Measurements from ENCODE around the gene CLRN3.

Gene CLRN3

GRCh38 chr10:127921753-127922145, 29.0 kb upstream of the CLRN3 start:
- no peak for ATAC-seq
- TF ChIP-seq CSDC2 (CRISPR knock-in tag; IDR thresholded peaks at IDR 0.05) (no peak), PPARA (CRISPR knock-in tag; IDR thresholded peaks at IDR 0.05; ENCODE audit: borderline replicate concordance) (no peak), SNAI2 (CRISPR knock-in tag; IDR thresholded peaks at IDR 0.05) (no peak), OSR1 (CRISPR knock-in tag; IDR thresholded peaks at IDR 0.05) (no peak), TOX (CRISPR knock-in tag; IDR thresholded peaks at IDR 0.05; ENCODE audit: borderline replicate concordance) (no peak), CREB5 (CRISPR knock-in tag; IDR thresholded peaks at IDR 0.05; ENCODE audit: low read depth) (no peak), ZNF8 (CRISPR knock-in tag; IDR thresholded peaks at IDR 0.05) (no peak), BACH2 (CRISPR knock-in tag; IDR thresholded peaks at IDR 0.05; ENCODE audit: borderline replicate concordance) (no peak), ZFP30 (CRISPR knock-in tag; IDR thresholded peaks at IDR 0.05) (no peak), ESRRG (CRISPR knock-in tag; IDR thresholded peaks at IDR 0.05) (no peak)
- TF ChIP-seq, protein P1, sequence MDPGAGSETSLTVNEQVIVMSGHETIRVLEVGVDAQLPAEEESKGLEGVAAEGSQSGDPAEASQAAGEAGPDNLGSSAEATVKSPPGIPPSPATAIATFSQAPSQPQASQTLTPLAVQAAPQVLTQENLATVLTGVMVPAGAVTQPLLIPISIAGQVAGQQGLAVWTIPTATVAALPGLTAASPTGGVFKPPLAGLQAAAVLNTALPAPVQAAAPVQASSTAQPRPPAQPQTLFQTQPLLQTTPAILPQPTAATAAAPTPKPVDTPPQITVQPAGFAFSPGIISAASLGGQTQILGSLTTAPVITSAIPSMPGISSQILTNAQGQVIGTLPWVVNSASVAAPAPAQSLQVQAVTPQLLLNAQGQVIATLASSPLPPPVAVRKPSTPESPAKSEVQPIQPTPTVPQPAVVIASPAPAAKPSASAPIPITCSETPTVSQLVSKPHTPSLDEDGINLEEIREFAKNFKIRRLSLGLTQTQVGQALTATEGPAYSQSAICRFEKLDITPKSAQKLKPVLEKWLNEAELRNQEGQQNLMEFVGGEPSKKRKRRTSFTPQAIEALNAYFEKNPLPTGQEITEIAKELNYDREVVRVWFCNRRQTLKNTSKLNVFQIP (CRISPR knock-in tag; IDR thresholded peaks at IDR 0.05; ENCODE audit: borderline replicate concordance, low read depth): no peak
- TF ChIP-seq, protein P2, sequence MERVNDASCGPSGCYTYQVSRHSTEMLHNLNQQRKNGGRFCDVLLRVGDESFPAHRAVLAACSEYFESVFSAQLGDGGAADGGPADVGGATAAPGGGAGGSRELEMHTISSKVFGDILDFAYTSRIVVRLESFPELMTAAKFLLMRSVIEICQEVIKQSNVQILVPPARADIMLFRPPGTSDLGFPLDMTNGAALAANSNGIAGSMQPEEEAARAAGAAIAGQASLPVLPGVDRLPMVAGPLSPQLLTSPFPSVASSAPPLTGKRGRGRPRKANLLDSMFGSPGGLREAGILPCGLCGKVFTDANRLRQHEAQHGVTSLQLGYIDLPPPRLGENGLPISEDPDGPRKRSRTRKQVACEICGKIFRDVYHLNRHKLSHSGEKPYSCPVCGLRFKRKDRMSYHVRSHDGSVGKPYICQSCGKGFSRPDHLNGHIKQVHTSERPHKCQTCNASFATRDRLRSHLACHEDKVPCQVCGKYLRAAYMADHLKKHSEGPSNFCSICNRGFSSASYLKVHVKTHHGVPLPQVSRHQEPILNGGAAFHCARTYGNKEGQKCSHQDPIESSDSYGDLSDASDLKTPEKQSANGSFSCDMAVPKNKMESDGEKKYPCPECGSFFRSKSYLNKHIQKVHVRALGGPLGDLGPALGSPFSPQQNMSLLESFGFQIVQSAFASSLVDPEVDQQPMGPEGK (CRISPR knock-in tag; IDR thresholded peaks at IDR 0.05; ENCODE audit: borderline replicate concordance): no peak

GRCh38 chr10:127921075-127921752, 28.5 kb upstream of the CLRN3 start:
- no peak for ATAC-seq
- TF ChIP-seq ZNF565 (CRISPR knock-in tag; conservative IDR thresholded peaks at IDR 0.05; ENCODE audit: low read depth) (no peak), ZFP3 (CRISPR knock-in tag; IDR thresholded peaks at IDR 0.05) (no peak), TOX (CRISPR knock-in tag; IDR thresholded peaks at IDR 0.05; ENCODE audit: borderline replicate concordance) (no peak), OSR1 (CRISPR knock-in tag; IDR thresholded peaks at IDR 0.05) (no peak), ZC3H10 (CRISPR knock-in tag; IDR thresholded peaks at IDR 0.05) (no peak), ARNTL (CRISPR knock-in tag; IDR thresholded peaks at IDR 0.05; ENCODE audit: borderline replicate concordance, low read depth) (no peak), CSRNP3 (CRISPR knock-in tag; IDR thresholded peaks at IDR 0.05) (no peak), ZFP30 (CRISPR knock-in tag; IDR thresholded peaks at IDR 0.05) (no peak), CREB5 (CRISPR knock-in tag; IDR thresholded peaks at IDR 0.05; ENCODE audit: low read depth) (no peak), RARB (CRISPR knock-in tag; IDR thresholded peaks at IDR 0.05) (no peak)
- TF ChIP-seq, protein P1 (CRISPR knock-in tag; IDR thresholded peaks at IDR 0.05; ENCODE audit: borderline replicate concordance, low read depth): no peak

- TF ChIP-seq ZFP3 (CRISPR knock-in tag; IDR thresholded peaks at IDR 0.05) (no peak), ZNF8 (CRISPR knock-in tag; IDR thresholded peaks at IDR 0.05) (no peak), TCF4 (CRISPR knock-in tag; IDR thresholded peaks at IDR 0.05; ENCODE audit: borderline replicate concordance) (no peak), ESRRG (CRISPR knock-in tag; IDR thresholded peaks at IDR 0.05) (no peak), CREB5 (CRISPR knock-in tag; IDR thresholded peaks at IDR 0.05; ENCODE audit: low read depth) (no peak), ZFP30 (CRISPR knock-in tag; IDR thresholded peaks at IDR 0.05) (no peak)
- ATAC-seq: no peak
Measured at GRCh38 chr10:127920306-127921074, 27.7 kb upstream of the CLRN3 start.
